HCT116 (cell line): Measurements from ENCODE around the gene DBR1. TPM values are rescaled to one million over a fixed set of nuclear protein-coding genes. Genes with fewer than 3 reads are reported as not detected.
A peak's percentile ranks its signal among the peaks of the same experiment; 100 is the strongest.

Experiments used
- ATAC-seq: fragments of 200-7000 bp; cut with Tn5 transposase; 2 replicates; pipeline ENCODE4 v1.9.1; 2020; ENCODE audit warnings: mild to moderate bottlenecking, moderate library complexity
- BruUV-seq: library from RNA; stranded (reverse); fragments of 400-500 nt; replicated peaks from 2 replicates; lab custom pipeline; 2021; lab: Mats Ljungman, UMichigan
- CTCF ChIA-PET: fragments of 300-600 bp; sonication (Branson Sonifier 250); formaldehyde crosslinking; loops from one replicate; lab custom pipeline; 2021; ENCODE audit warnings: antibody characterized with exemption; lab: Charles Lee
- POLR2A ChIA-PET: fragments of 300-600, 350-600 bp; sonication (Branson Sonifier 250); formaldehyde crosslinking; loops from one replicate; lab custom pipeline; 2021; ENCODE audit warnings: antibody characterized with exemption; lab: Charles Lee
- RAD21 ChIA-PET, 2 experiments: fragments of 300-600 bp; sonication (Branson Sonifier 250); formaldehyde crosslinking; loops; one replicate each; lab custom pipeline; 2023; ENCODE audit warnings: low total read pairs in 2 of 2; ENCODE audit not compliant: uncharacterized antibody in 2 of 2, unreplicated experiment in 2 of 2, low non-redundant PET in 1 of 2; lab: Charles Lee
- DNase-seq: peaks from one replicate; pipeline ENCODE4 v3.0.0-alpha.2; 2010; ENCODE audit warnings: low read depth, low spot score
- H2AFZ ChIP-seq: fragments of 200-600 bp; shearing (Covaris generic), sonication (generic); 2 replicates; pipeline ENCODE4 v1.6.1; 2017; ENCODE audit warnings: low read depth, mixed run types, mixed read lengths, antibody characterized with exemption, low read length; ENCODE audit not compliant: poor library complexity, severe bottlenecking
- H3K27ac ChIP-seq: 2 replicates; pipeline ENCODE4 v1.5.1; 2012; ENCODE audit warnings: low read depth, low read length
- H3K27me3 ChIP-seq: fragments of 200-600 bp; sonication (generic); 2 replicates; pipeline ENCODE4 v1.6.1; 2016; ENCODE audit warnings: mixed run types, low read length, mixed read lengths; ENCODE audit not compliant: insufficient read depth
- H3K36me3 ChIP-seq, 2 experiments: fragments of 200-500 bp in 1 of 2; fragments of 200-600 bp in 1 of 2; sonication (Bioruptor generic) in 1 of 2; sonication (generic) in 1 of 2; 2 replicates each; pipeline versions ENCODE4 v1.5.1 to v1.6.1; 2014 to 2016; ENCODE audit warnings: low read length in 2 of 2, inconsistent platforms in 1 of 2, mixed read lengths in 1 of 2, mixed run types in 1 of 2; ENCODE audit not compliant: insufficient read depth in 2 of 2, control insufficient read depth in 1 of 2
- H3K4me1 ChIP-seq, 2 experiments: fragments of 200-600 bp in 1 of 2; sonication (generic) in 1 of 2; 2 replicates each; pipeline versions ENCODE4 v1.5.1 to v1.6.1; 2012 to 2017; ENCODE audit warnings: low read length in 2 of 2, inconsistent platforms in 1 of 2, mild to moderate bottlenecking in 1 of 2, mixed read lengths in 1 of 2, mixed run types in 1 of 2, moderate library complexity in 1 of 2; ENCODE audit not compliant: insufficient read depth in 2 of 2, control insufficient read depth in 1 of 2
- H3K4me2 ChIP-seq: fragments of 200-600 bp; sonication (generic); 2 replicates; pipeline ENCODE4 v1.6.1; 2017; ENCODE audit warnings: mixed run types, low read length, mixed read lengths
- H3K4me3 ChIP-seq, 2 experiments: fragments of 200-600 bp in 1 of 2; sonication (generic) in 1 of 2; replicated peaks in 1 of 2; 2 replicates each; pipeline ENCODE4 v1.5.1; 2011 to 2016; ENCODE audit warnings: low read length in 2 of 2, control low read depth in 1 of 2, low read depth in 1 of 2, mild to moderate bottlenecking in 1 of 2, mixed read lengths in 1 of 2, mixed run types in 1 of 2
- H3K79me2 ChIP-seq: fragments of 200-600 bp; sonication (generic); 2 replicates; pipeline ENCODE4 v1.6.1; 2017; ENCODE audit warnings: mild to moderate bottlenecking, mixed run types, low read length, moderate library complexity, mixed read lengths; ENCODE audit not compliant: insufficient read depth
- H3K9ac ChIP-seq: fragments of 200-600 bp; sonication (generic); 2 replicates; pipeline ENCODE4 v1.6.1; 2016; ENCODE audit warnings: low read length, mixed read lengths
- H3K9me2 ChIP-seq: fragments of 200-600 bp; sonication (generic), shearing (Covaris generic); 2 replicates; pipeline ENCODE4 v1.6.1; 2017; ENCODE audit warnings: mixed run types, mild to moderate bottlenecking, moderate library complexity; ENCODE audit not compliant: insufficient read depth
- H3K9me3 ChIP-seq, 2 experiments: fragments of 200-500 bp in 1 of 2; fragments of 200-600 bp in 1 of 2; sonication (Bioruptor generic) in 1 of 2; sonication (generic) in 1 of 2; 2 replicates each; pipeline ENCODE4 v1.6.1; 2014 to 2017; ENCODE audit warnings: low read length in 2 of 2, mixed read lengths in 2 of 2, inconsistent platforms in 1 of 2, low read depth in 1 of 2, mild to moderate bottlenecking in 1 of 2, mixed run types in 1 of 2, moderate library complexity in 1 of 2; ENCODE audit not compliant: control insufficient read depth in 1 of 2, insufficient read depth in 1 of 2
- H4K20me1 ChIP-seq: fragments of 200-600 bp; sonication (generic), shearing (Covaris generic); 2 replicates; pipeline ENCODE4 v1.6.1; 2017; ENCODE audit warnings: mixed run types, mild to moderate bottlenecking, moderate library complexity; ENCODE audit not compliant: insufficient read depth
- CEBPB ChIP-seq: IDR thresholded peaks from 2 replicates; pipeline ENCODE4 v1.6.1; 2012; ENCODE audit warnings: low read depth
- EGR1 ChIP-seq: IDR thresholded peaks from 2 replicates; pipeline ENCODE4 v1.6.1; 2012; ENCODE audit warnings: low read depth
- FOSL1 ChIP-seq: IDR thresholded peaks from 2 replicates; pipeline ENCODE4 v1.6.1; 2012; ENCODE audit warnings: low read depth
- POLR2AphosphoS5 ChIP-seq: IDR thresholded peaks from 2 replicates; pipeline ENCODE4 v1.6.1; 2011; ENCODE audit warnings: mild to moderate bottlenecking, low read depth, low read length, moderate library complexity
- RAD21 ChIP-seq: IDR thresholded peaks from 2 replicates; pipeline ENCODE4 v1.6.1; 2012; ENCODE audit warnings: low read depth, mild to moderate bottlenecking
- SRF ChIP-seq: IDR thresholded peaks from 2 replicates; pipeline ENCODE4 v1.6.1; 2012; ENCODE audit warnings: low read depth
- TCF7L2 ChIP-seq: IDR thresholded peaks from 2 replicates; pipeline ENCODE4 v1.7.0; 2011; ENCODE audit warnings: borderline replicate concordance, inconsistent platforms; ENCODE audit not compliant: insufficient read depth, insufficient read length; ENCODE audit errors: extremely low read depth
- YY1 ChIP-seq: IDR thresholded peaks from 2 replicates; pipeline ENCODE4 v1.6.1; 2011; ENCODE audit warnings: low read length, low read depth, moderate library complexity, mild to moderate bottlenecking; ENCODE audit not compliant: insufficient replicate concordance; ENCODE audit errors: extremely low read depth
- ZFX ChIP-seq: fragments of 450-650 bp; IDR thresholded peaks from 2 replicates; pipeline ENCODE4 v1.6.1; 2017
- intact Hi-C: fragments of 100-400 bp; cut with micrococcal nuclease; formaldehyde crosslinking; loops from 2 replicates; pipeline ENCODE4 v1.10.0; 2022
- total RNA-seq: library from RNA; stranded (reverse); gene quantifications from one replicate; pipeline ENCODE4 v1.2.1, GENCODE V29; 2021; ENCODE audit not compliant: unreplicated experiment
- TF ChIP-seq, protein P1 (sequence below), 3 experiments: fragments of 200-600 bp in 1 of 3; sonication (generic) in 1 of 3; IDR thresholded peaks in 2 of 3; conservative IDR thresholded peaks in 1 of 3; 2 replicates each; pipeline ENCODE4 v1.5.1; 2012 to 2017; ENCODE audit warnings: low read depth in 2 of 3, low read length in 2 of 3, antibody characterized with exemption in 1 of 3, borderline replicate concordance in 1 of 3, control low read depth in 1 of 3, mild to moderate bottlenecking in 1 of 3, mixed read lengths in 1 of 3, mixed run types in 1 of 3, moderate library complexity in 1 of 3; ENCODE audit not compliant: insufficient read depth in 1 of 3

DBR1 gene
- total RNA-seq, 1 experiment from 2014 or later = 21.6 TPM

DNA sequence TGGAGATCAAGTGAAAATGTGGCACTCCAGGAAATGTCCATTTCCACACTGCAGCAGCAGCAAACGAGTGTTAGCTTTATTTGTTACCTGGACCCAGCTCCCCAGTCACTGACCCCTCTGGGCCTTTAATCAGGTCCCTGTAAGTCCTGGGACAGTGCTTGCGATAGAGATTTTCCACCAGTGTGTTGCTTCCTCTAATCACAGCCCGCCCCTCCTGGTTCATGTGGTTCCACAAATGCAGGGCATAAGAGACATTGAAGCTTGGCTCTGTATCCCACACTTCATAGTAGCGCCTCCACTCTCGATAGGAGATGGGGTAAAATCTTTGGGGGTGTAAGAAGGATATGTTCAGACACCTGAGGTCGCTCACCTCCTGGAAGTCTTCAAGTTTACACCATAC is 50.5 kb downstream of the DBR1 start (continued):
- TF ChIP-seq RAD21 (no peak), CEBPB (no peak), FOSL1 (no peak), ZFX (no peak), TCF7L2 (no peak), SRF (no peak), POLR2AphosphoS5 (no peak)

DNA sequence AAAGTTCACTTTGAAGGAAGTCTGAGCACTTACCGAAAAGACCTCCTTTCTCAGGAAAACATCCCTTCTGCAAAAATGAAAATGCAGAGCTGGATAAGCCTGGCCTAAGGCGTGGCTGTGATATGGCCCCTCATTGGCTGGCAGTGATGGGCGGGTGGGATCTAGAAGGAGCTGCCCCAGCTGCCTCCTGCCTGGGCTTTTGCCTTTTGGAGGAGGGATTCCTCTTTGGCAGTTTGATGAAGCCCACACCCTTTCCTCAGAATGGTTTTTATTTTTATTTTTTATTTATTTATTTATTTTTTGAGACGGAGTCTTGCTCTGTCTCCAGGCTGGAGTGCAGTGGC is 55.3 kb downstream of the DBR1 start:
- Histone ChIP-seq H3K9ac (no peak overlapping the region), H3K36me3 (no peaks in the 10 kb centered on the region), H3K27me3 (no peaks in the 10 kb centered on the region), H3K9me2 (no peaks in the 10 kb centered on the region), H3K4me2 (peak overlapping the region; percentile 3; the same call in 1 of the 2 replicates), H3K27ac (no peak overlapping the region), H2AFZ (peak overlapping the region; percentile 28), H3K79me2 (peaks cover 4% of the 10 kb centered on the region; the same call in 1 of the 2 replicates), H3K9me3 (no peaks in the 10 kb centered on the region; a peak in 1 of 4 replicates), H3K4me1 (peaks cover 11 to 17% of the 10 kb centered on the region in 2 experiments), H4K20me1 (no peaks in the 10 kb centered on the region), H3K4me3 (no peak overlapping the region)
- peak; percentile 24; the same call in 1 of the 2 replicates for ATAC-seq
- ChIA-PET POLR2A (no interaction called here), CTCF (interaction anchor here (1.2 to 1.5 kb wide), 3 partner anchors 28 to 52 kb away, joined by 3 to 6 read pairs (median 3); no protein-coding TSS in a partner anchor), RAD21 (no interaction called here)
- TF ChIP-seq, protein P1, sequence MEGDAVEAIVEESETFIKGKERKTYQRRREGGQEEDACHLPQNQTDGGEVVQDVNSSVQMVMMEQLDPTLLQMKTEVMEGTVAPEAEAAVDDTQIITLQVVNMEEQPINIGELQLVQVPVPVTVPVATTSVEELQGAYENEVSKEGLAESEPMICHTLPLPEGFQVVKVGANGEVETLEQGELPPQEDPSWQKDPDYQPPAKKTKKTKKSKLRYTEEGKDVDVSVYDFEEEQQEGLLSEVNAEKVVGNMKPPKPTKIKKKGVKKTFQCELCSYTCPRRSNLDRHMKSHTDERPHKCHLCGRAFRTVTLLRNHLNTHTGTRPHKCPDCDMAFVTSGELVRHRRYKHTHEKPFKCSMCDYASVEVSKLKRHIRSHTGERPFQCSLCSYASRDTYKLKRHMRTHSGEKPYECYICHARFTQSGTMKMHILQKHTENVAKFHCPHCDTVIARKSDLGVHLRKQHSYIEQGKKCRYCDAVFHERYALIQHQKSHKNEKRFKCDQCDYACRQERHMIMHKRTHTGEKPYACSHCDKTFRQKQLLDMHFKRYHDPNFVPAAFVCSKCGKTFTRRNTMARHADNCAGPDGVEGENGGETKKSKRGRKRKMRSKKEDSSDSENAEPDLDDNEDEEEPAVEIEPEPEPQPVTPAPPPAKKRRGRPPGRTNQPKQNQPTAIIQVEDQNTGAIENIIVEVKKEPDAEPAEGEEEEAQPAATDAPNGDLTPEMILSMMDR (IDR thresholded peaks at IDR 0.05 in 2 of 3, conservative IDR thresholded peaks at IDR 0.05 in 1 of 3; ENCODE audit: borderline replicate concordance in 1 of 3, insufficient read depth in 1 of 3, low read depth in 2 of 3, low read length in 2 of 3) = no peak
- TF ChIP-seq FOSL1 = no peak
- TF ChIP-seq YY1 = no peak
- no peak for TF ChIP-seq RAD21
- TF ChIP-seq EGR1 = no peak
- intact Hi-C loops = loop anchor here (1.0 to 5.0 kb wide), 2 partner anchors 51 to 208 kb away; partner anchors contain the start of gene NME9
- no TSS peak for BruUV-seq
- no peak for DNase-seq
